ENCODE data around the gene NCR3LG1.

Gene NCR3LG1

GRCh38 chr11:17385492-17385891 lies 33.9 kb downstream of the NCR3LG1 start:
- Histone ChIP-seq H3K27me3 (ENCODE audit: control insufficient read depth in 1 of 2, insufficient read depth in 2 of 2, low read length in 2 of 2) (no peaks in the 10 kb centered on the region), H3K9ac (ENCODE audit: low read depth in 1 of 2, low read length in 2 of 2) (no peak overlapping the region), H3K36me3 (ENCODE audit: control insufficient read depth in 1 of 2, insufficient read depth in 2 of 2, low read length in 2 of 2) (peaks cover 0 to 10% of the 10 kb centered on the region in 2 donors), H3K9me3 (ENCODE audit: control insufficient read depth in 1 of 2, low read length in 2 of 2) (no peaks in the 10 kb centered on the region), H3K4me1 (ENCODE audit: control insufficient read depth in 1 of 2, insufficient read depth in 2 of 2, low read length in 2 of 2) (peaks cover 0 to 10% of the 10 kb centered on the region in 2 donors), H3K4me3 (ENCODE audit: low read depth in 1 of 2, low read length in 2 of 2) (no peak overlapping the region), H3K27ac (ENCODE audit: low read depth, low read length) (no peak overlapping the region)

- Histone ChIP-seq H3K27ac (ENCODE audit: low read depth, low read length) (no peak overlapping the region), H3K4me1 (ENCODE audit: control insufficient read depth in 1 of 2, insufficient read depth in 2 of 2, low read length in 2 of 2) (peaks cover 0 to 10% of the 10 kb centered on the region in 2 donors), H3K4me3 (ENCODE audit: low read depth in 1 of 2, low read length in 2 of 2) (no peak overlapping the region), H3K27me3 (ENCODE audit: control insufficient read depth in 1 of 2, insufficient read depth in 2 of 2, low read length in 2 of 2) (no peaks in the 10 kb centered on the region), H3K9me3 (ENCODE audit: control insufficient read depth in 1 of 2, low read length in 2 of 2) (no peaks in the 10 kb centered on the region), H3K36me3 (ENCODE audit: control insufficient read depth in 1 of 2, insufficient read depth in 2 of 2, low read length in 2 of 2) (peaks cover 0 to 6% of the 10 kb centered on the region in 2 donors), H3K9ac (ENCODE audit: low read depth in 1 of 2, low read length in 2 of 2) (no peak overlapping the region)
Measured at GRCh38 chr11:17385926-17386325, 34.3 kb downstream of the NCR3LG1 start.

- Histone ChIP-seq H3K27ac (ENCODE audit: low read depth, low read length) (no peak overlapping the region), H3K4me3 (ENCODE audit: low read depth in 1 of 2, low read length in 2 of 2) (no peak overlapping the region), H3K4me1 (ENCODE audit: control insufficient read depth in 1 of 2, insufficient read depth in 2 of 2, low read length in 2 of 2) (peaks cover 0 to 10% of the 10 kb centered on the region in 2 donors), H3K9ac (ENCODE audit: low read depth in 1 of 2, low read length in 2 of 2) (no peak overlapping the region), H3K27me3 (ENCODE audit: control insufficient read depth in 1 of 2, insufficient read depth in 2 of 2, low read length in 2 of 2) (no peaks in the 10 kb centered on the region), H3K36me3 (ENCODE audit: control insufficient read depth in 1 of 2, insufficient read depth in 2 of 2, low read length in 2 of 2) (no peaks in the 10 kb centered on the region), H3K9me3 (ENCODE audit: control insufficient read depth in 1 of 2, low read length in 2 of 2) (no peaks in the 10 kb centered on the region)
Measured at GRCh38 chr11:17386331-17387084, 34.9 kb downstream of the NCR3LG1 start.

- no peak overlapping the region for H3K4me3 ChIP-seq (ENCODE audit: low read depth in 1 of 2, low read length in 2 of 2)
- H3K27ac ChIP-seq (ENCODE audit: low read depth, low read length): no peak overlapping the region
- H3K4me1 ChIP-seq (ENCODE audit: control insufficient read depth in 1 of 2, insufficient read depth in 2 of 2, low read length in 2 of 2): peaks cover 0 to 10% of the 10 kb centered on the region in 2 donors
- H3K9me3 ChIP-seq (ENCODE audit: control insufficient read depth in 1 of 2, low read length in 2 of 2): no peaks in the 10 kb centered on the region
- H3K27me3 ChIP-seq (ENCODE audit: control insufficient read depth in 1 of 2, insufficient read depth in 2 of 2, low read length in 2 of 2): no peaks in the 10 kb centered on the region
- H3K36me3 ChIP-seq (ENCODE audit: control insufficient read depth in 1 of 2, insufficient read depth in 2 of 2, low read length in 2 of 2): no peaks in the 10 kb centered on the region
- no peak overlapping the region for H3K9ac ChIP-seq (ENCODE audit: low read depth in 1 of 2, low read length in 2 of 2)
Measured at GRCh38 chr11:17387254-17387653, 35.7 kb downstream of the NCR3LG1 start.

- H3K36me3 ChIP-seq (ENCODE audit: control insufficient read depth in 1 of 2, insufficient read depth in 2 of 2, low read length in 2 of 2): no peaks in the 10 kb centered on the region
- peaks cover 0 to 10% of the 10 kb centered on the region in 2 donors for H3K4me1 ChIP-seq (ENCODE audit: control insufficient read depth in 1 of 2, insufficient read depth in 2 of 2, low read length in 2 of 2)
- no peaks in the 10 kb centered on the region for H3K9me3 ChIP-seq (ENCODE audit: control insufficient read depth in 1 of 2, low read length in 2 of 2)
- H3K27ac ChIP-seq (ENCODE audit: low read depth, low read length): no peak overlapping the region
- no peak overlapping the region for H3K4me3 ChIP-seq (ENCODE audit: low read depth in 1 of 2, low read length in 2 of 2)
- H3K9ac ChIP-seq (ENCODE audit: low read depth in 1 of 2, low read length in 2 of 2): no peak overlapping the region
- no peaks in the 10 kb centered on the region for H3K27me3 ChIP-seq (ENCODE audit: control insufficient read depth in 1 of 2, insufficient read depth in 2 of 2, low read length in 2 of 2)
Measured at GRCh38 chr11:17387811-17388210, 36.2 kb downstream of the NCR3LG1 start.

- H3K4me1 ChIP-seq (ENCODE audit: control insufficient read depth in 1 of 2, insufficient read depth in 2 of 2, low read length in 2 of 2): peaks cover 0 to 10% of the 10 kb centered on the region in 2 donors
- H3K9ac ChIP-seq (ENCODE audit: low read depth in 1 of 2, low read length in 2 of 2): no peak within 1 kb of the TSS
- H3K27me3 ChIP-seq (ENCODE audit: control insufficient read depth in 1 of 2, insufficient read depth in 2 of 2, low read length in 2 of 2): no peaks in the 10 kb centered on the region
- H3K36me3 ChIP-seq (ENCODE audit: control insufficient read depth in 1 of 2, insufficient read depth in 2 of 2, low read length in 2 of 2): no peaks in the 10 kb centered on the region
- no peaks in the 10 kb centered on the region for H3K9me3 ChIP-seq (ENCODE audit: control insufficient read depth in 1 of 2, low read length in 2 of 2)
- H3K27ac ChIP-seq (ENCODE audit: low read depth, low read length): no peak within 1 kb of the TSS
- H3K4me3 ChIP-seq (ENCODE audit: low read depth in 1 of 2, low read length in 2 of 2): peak within 1 kb of the TSS; percentile 70
Measured at GRCh38 chr11:17388609-17389210, 37.1 kb downstream of the NCR3LG1 start, which contains the start of gene KCNJ11. Gene KCNJ11, minus strand, starts transcription at chr11:17388659. Its CDS starts 568 bp downstream, at chr11:17388091.

GRCh38 chr11:17389211-17389956 lies 37.8 kb downstream of the NCR3LG1 start:
- Histone ChIP-seq H3K27ac (ENCODE audit: low read depth, low read length) (no peak overlapping the region), H3K9me3 (ENCODE audit: control insufficient read depth in 1 of 2, low read length in 2 of 2) (no peaks in the 10 kb centered on the region), H3K9ac (ENCODE audit: low read depth in 1 of 2, low read length in 2 of 2) (no peak overlapping the region), H3K36me3 (ENCODE audit: control insufficient read depth in 1 of 2, insufficient read depth in 2 of 2, low read length in 2 of 2) (no peaks in the 10 kb centered on the region), H3K4me1 (ENCODE audit: control insufficient read depth in 1 of 2, insufficient read depth in 2 of 2, low read length in 2 of 2) (peaks cover 0 to 10% of the 10 kb centered on the region in 2 donors), H3K4me3 (ENCODE audit: low read depth in 1 of 2, low read length in 2 of 2) (peak overlapping the region; percentile 70), H3K27me3 (ENCODE audit: control insufficient read depth in 1 of 2, insufficient read depth in 2 of 2, low read length in 2 of 2) (no peaks in the 10 kb centered on the region)

- H3K27ac ChIP-seq (ENCODE audit: low read depth, low read length): no peak overlapping the region
- H3K4me3 ChIP-seq (ENCODE audit: low read depth in 1 of 2, low read length in 2 of 2): peak overlapping the region; percentile 70
- H3K4me1 ChIP-seq (ENCODE audit: control insufficient read depth in 1 of 2, insufficient read depth in 2 of 2, low read length in 2 of 2): peaks cover 0 to 10% of the 10 kb centered on the region in 2 donors
- H3K9me3 ChIP-seq (ENCODE audit: control insufficient read depth in 1 of 2, low read length in 2 of 2): no peaks in the 10 kb centered on the region
- H3K9ac ChIP-seq (ENCODE audit: low read depth in 1 of 2, low read length in 2 of 2): no peak overlapping the region
- H3K36me3 ChIP-seq (ENCODE audit: control insufficient read depth in 1 of 2, insufficient read depth in 2 of 2, low read length in 2 of 2): no peaks in the 10 kb centered on the region
- H3K27me3 ChIP-seq (ENCODE audit: control insufficient read depth in 1 of 2, insufficient read depth in 2 of 2, low read length in 2 of 2): no peaks in the 10 kb centered on the region
Measured at GRCh38 chr11:17389957-17390649, 38.5 kb downstream of the NCR3LG1 start.

GRCh38 chr11:17391493-17392355 lies 40.1 kb downstream of the NCR3LG1 start:
- H3K36me3 ChIP-seq (ENCODE audit: control insufficient read depth in 1 of 2, insufficient read depth in 2 of 2, low read length in 2 of 2): no peaks in the 10 kb centered on the region
- peaks cover 0 to 10% of the 10 kb centered on the region in 2 donors for H3K4me1 ChIP-seq (ENCODE audit: control insufficient read depth in 1 of 2, insufficient read depth in 2 of 2, low read length in 2 of 2)
- no peak overlapping the region for H3K27ac ChIP-seq (ENCODE audit: low read depth, low read length)
- no peak overlapping the region for H3K9ac ChIP-seq (ENCODE audit: low read depth in 1 of 2, low read length in 2 of 2)
- no peak overlapping the region for H3K4me3 ChIP-seq (ENCODE audit: low read depth in 1 of 2, low read length in 2 of 2)
- no peaks in the 10 kb centered on the region for H3K9me3 ChIP-seq (ENCODE audit: control insufficient read depth in 1 of 2, low read length in 2 of 2)
- H3K27me3 ChIP-seq (ENCODE audit: control insufficient read depth in 1 of 2, insufficient read depth in 2 of 2, low read length in 2 of 2): no peaks in the 10 kb centered on the region
